GM23338 (cell line): Measurements from ENCODE around the gene DIP2C. TPM values are rescaled to one million over a fixed set of nuclear protein-coding genes. Genes with fewer than 3 reads are reported as not detected.

Experiments
- ATAC-seq: fragments of 200-7000 bp; cut with Tn5 transposase; 3 replicates; pipeline ENCODE4 v1.9.1; 2020
- DNase-seq: peaks from one replicate; pipeline ENCODE4 v3.0.0-alpha.2; 2015; ENCODE audit warnings: low spot score
- H2AFZ ChIP-seq: fragments of 200-600 bp; sonication (generic); 2 replicates; pipeline ENCODE4 v1.8.0; 2016; ENCODE audit warnings: antibody characterized with exemption, mild to moderate bottlenecking, moderate library complexity
- H3F3A ChIP-seq: fragments of 200-600 bp; sonication (generic); replicated peaks from 2 replicates; pipeline ENCODE4 v1.8.0; 2017; ENCODE audit warnings: antibody characterized with exemption, mixed run types, low read depth
- H3K27ac ChIP-seq: fragments of 200-600 bp; sonication (generic); 2 replicates; pipeline ENCODE4 v1.6.1; 2016; ENCODE audit warnings: low read depth
- H3K27me3 ChIP-seq: fragments of 200-600 bp; sonication (generic); 2 replicates; pipeline ENCODE4 v1.8.0; 2016; ENCODE audit warnings: mild to moderate bottlenecking, mixed run types, moderate library complexity; ENCODE audit not compliant: insufficient read depth
- H3K36me3 ChIP-seq: fragments of 200-600 bp; sonication (generic); 2 replicates; pipeline ENCODE4 v1.8.0; 2016; ENCODE audit warnings: mild to moderate bottlenecking; ENCODE audit not compliant: insufficient read depth
- H3K4me1 ChIP-seq: fragments of 200-600 bp; sonication (generic); 2 replicates; pipeline ENCODE4 v1.8.0; 2016; ENCODE audit warnings: mild to moderate bottlenecking, moderate library complexity; ENCODE audit not compliant: insufficient read depth
- H3K4me2 ChIP-seq: fragments of 200-600 bp; sonication (generic); 2 replicates; pipeline ENCODE4 v1.7.1; 2017; ENCODE audit warnings: mixed run types
- H3K4me3 ChIP-seq: fragments of 200-600 bp; sonication (generic); 2 replicates; pipeline ENCODE4 v1.6.1; 2016; ENCODE audit warnings: mixed run types
- H3K79me2 ChIP-seq: fragments of 200-600 bp; sonication (generic); replicated peaks from 2 replicates; pipeline ENCODE4 v1.8.0; 2017; ENCODE audit warnings: mild to moderate bottlenecking; ENCODE audit not compliant: insufficient read depth
- H3K9me2 ChIP-seq: fragments of 200-600 bp; sonication (generic); 2 replicates; pipeline ENCODE4 v1.8.0; 2017; ENCODE audit not compliant: insufficient read depth
- H4K20me1 ChIP-seq: fragments of 200-600 bp; sonication (generic); replicated peaks from 2 replicates; pipeline ENCODE4 v1.8.0; 2017; ENCODE audit warnings: mild to moderate bottlenecking; ENCODE audit not compliant: insufficient read depth
- H3K27ac Mint-ChIP-seq: 2 replicates; pipeline ENCODE4 v1.8.0; 2020; ENCODE audit warnings: inconsistent platforms, mild to moderate bottlenecking, moderate library complexity, mixed read lengths
- H3K27me3 Mint-ChIP-seq: 3 replicates; pipeline ENCODE4 v1.8.0; 2022; ENCODE audit warnings: low read depth, mild to moderate bottlenecking, moderate library complexity, mixed read lengths, inconsistent platforms; ENCODE audit not compliant: insufficient read depth, poor library complexity
- H3K36me3 Mint-ChIP-seq: 3 replicates; pipeline ENCODE4 v1.8.0; 2021; ENCODE audit warnings: low read depth, mild to moderate bottlenecking, inconsistent platforms, moderate library complexity, mixed read lengths
- H3K4me1 Mint-ChIP-seq: 3 replicates; pipeline ENCODE4 v1.8.0; 2020; ENCODE audit warnings: mild to moderate bottlenecking, inconsistent platforms, mixed read lengths
- H3K4me3 Mint-ChIP-seq: 3 replicates; pipeline ENCODE4 v1.8.0; 2021; ENCODE audit warnings: moderate library complexity, mild to moderate bottlenecking, inconsistent platforms, mixed read lengths
- H3K9me3 Mint-ChIP-seq: 3 replicates; pipeline ENCODE4 v1.8.0; 2020; ENCODE audit warnings: moderate library complexity, mild to moderate bottlenecking, inconsistent platforms, mixed read lengths
- EZH2 ChIP-seq: fragments of 200-600 bp; sonication (generic); IDR thresholded peaks from one replicate; pipeline ENCODE4 v1.8.0; 2017; ENCODE audit warnings: antibody characterized with exemption, mild to moderate bottlenecking, low read depth; ENCODE audit not compliant: unreplicated experiment
- EZH2phosphoT487 ChIP-seq: fragments of 200-600 bp; sonication (generic); IDR thresholded peaks from one replicate; pipeline ENCODE4 v1.8.1; 2018; ENCODE audit warnings: antibody characterized with exemption; ENCODE audit not compliant: unreplicated experiment
- NANOG ChIP-seq: IDR thresholded peaks from 2 replicates; pipeline ENCODE4 v1.6.1; 2016; ENCODE audit warnings: antibody characterized with exemption, borderline replicate concordance
- STAT1 ChIP-seq: IDR thresholded peaks from one replicate; pipeline ENCODE4 v1.6.1; 2016; ENCODE audit warnings: antibody characterized with exemption; ENCODE audit not compliant: unreplicated experiment
- ZNF114 ChIP-seq: fragments of 250-450 bp; sonication (Bioruptor Pico); IDR thresholded peaks from 2 replicates; pipeline ENCODE4 v1.5.0; 2020; ENCODE audit warnings: mild to moderate bottlenecking, moderate library complexity
- ZNF462 ChIP-seq: fragments of 250-450 bp; sonication (Bioruptor Pico); IDR thresholded peaks from 2 replicates; pipeline ENCODE4 v1.5.0; 2020; ENCODE audit warnings: mild to moderate bottlenecking, moderate library complexity
- polyA plus RNA-seq: library from polyadenylated mRNA; unstranded; fragments of >200 nt; fragmentation: Nextera tagmentation; extraction: Ambion mirVana; gene quantifications from 2 replicates; pipeline ENCODE4 v1.2.1, GENCODE V29; 2016
- total RNA-seq: library from RNA; depleted of rRNA; stranded (reverse); fragments of >200 nt; shearing (Covaris generic); gene quantifications from 2 replicates; pipeline ENCODE4 v1.2.3, GENCODE V29; 2014
- TF ChIP-seq, protein P1 (sequence below): IDR thresholded peaks from 2 replicates; pipeline ENCODE4 v1.6.1; 2016; ENCODE audit warnings: antibody characterized with exemption

Gene DIP2C
- total and polyA plus RNA-seq, 2 experiments from 2014 or later, result 5.1 to 7.7 TPM

GRCh38 chr10:396107-396506 lies 293.4 kb downstream of the DIP2C start (continued):
- TF ChIP-seq ZNF462 (CRISPR knock-in tag), result no peak

- Histone ChIP-seq H3K9me2 (no peaks in the 10 kb centered on the region), H2AFZ (no peak overlapping the region), H3K27me3 (no peaks in the 10 kb centered on the region), H4K20me1 (no peaks in the 10 kb centered on the region), H3K79me2 (no peaks in the 10 kb centered on the region), H3K4me2 (no peak overlapping the region), H3K36me3 (no peaks in the 10 kb centered on the region), H3F3A (no peaks in the 10 kb centered on the region), H3K4me3 (no peak overlapping the region), H3K4me1 (no peaks in the 10 kb centered on the region), H3K27ac (no peak overlapping the region)
- peaks cover 23% of the 10 kb centered on the region for H3K4me1 Mint-ChIP-seq
- H3K27ac Mint-ChIP-seq, result no peak overlapping the region
- no peaks in the 10 kb centered on the region; the same call in 2 of the 3 replicates for H3K9me3 Mint-ChIP-seq
- no peaks in the 10 kb centered on the region; the same call in 2 of the 3 replicates for H3K36me3 Mint-ChIP-seq
- ATAC-seq, result no peak
- no peak overlapping the region for H3K4me3 Mint-ChIP-seq
- TF ChIP-seq NANOG, result no peak
- no peak for TF ChIP-seq EZH2
- TF ChIP-seq ZNF114 (CRISPR knock-in tag), result no peak
- TF ChIP-seq, protein P1, sequence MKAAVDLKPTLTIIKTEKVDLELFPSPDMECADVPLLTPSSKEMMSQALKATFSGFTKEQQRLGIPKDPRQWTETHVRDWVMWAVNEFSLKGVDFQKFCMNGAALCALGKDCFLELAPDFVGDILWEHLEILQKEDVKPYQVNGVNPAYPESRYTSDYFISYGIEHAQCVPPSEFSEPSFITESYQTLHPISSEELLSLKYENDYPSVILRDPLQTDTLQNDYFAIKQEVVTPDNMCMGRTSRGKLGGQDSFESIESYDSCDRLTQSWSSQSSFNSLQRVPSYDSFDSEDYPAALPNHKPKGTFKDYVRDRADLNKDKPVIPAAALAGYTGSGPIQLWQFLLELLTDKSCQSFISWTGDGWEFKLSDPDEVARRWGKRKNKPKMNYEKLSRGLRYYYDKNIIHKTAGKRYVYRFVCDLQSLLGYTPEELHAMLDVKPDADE, result no peak
- no peak for TF ChIP-seq STAT1
- TF ChIP-seq EZH2phosphoT487, result no peak
- DNase-seq, result no peak
- H3K27me3 Mint-ChIP-seq, result peaks cover 17% of the 10 kb centered on the region
These were observed 293.8 kb downstream of the DIP2C start for GRCh38 chr10:395665-396064.
